GF-D8 (cell line): ENCODE data around the gene SLAMF6.

ENCODE experiments used
- DNase-seq: peaks from one replicate; lab custom pipeline; 2025; lab: John Stamatoyannopoulos, UW

SLAMF6 gene

GRCh38 chr1:160467576-160467975 lies 55.5 kb downstream of the SLAMF6 start:
- DNase-seq: no peak

GRCh38 chr1:160466961-160467360 lies 56.1 kb downstream of the SLAMF6 start:
- DNase-seq: no peak

GRCh38 chr1:160465123-160465522 lies 57.9 kb downstream of the SLAMF6 start:
- no peak for DNase-seq

- no peak for DNase-seq
These were observed 62.3 kb downstream of the SLAMF6 start for GRCh38 chr1:160460683-160461287.

- no peak for DNase-seq
These were observed 62.8 kb downstream of the SLAMF6 start for GRCh38 chr1:160460214-160460642.

- no peak for DNase-seq
These were observed 63.4 kb downstream of the SLAMF6 start for GRCh38 chr1:160459687-160460086.

- no peak for DNase-seq
These were observed 64.0 kb downstream of the SLAMF6 start for GRCh38 chr1:160459056-160459455.

GRCh38 chr1:160455153-160455517 lies 67.9 kb downstream of the SLAMF6 start:
- no peak for DNase-seq

- DNase-seq: no peak
These were observed 68.5 kb downstream of the SLAMF6 start for GRCh38 chr1:160454371-160455152.

GRCh38 chr1:160453443-160453842 lies 69.6 kb downstream of the SLAMF6 start:
- no peak for DNase-seq

GRCh38 chr1:160451859-160452232 lies 71.2 kb downstream of the SLAMF6 start:
- no peak for DNase-seq

GRCh38 chr1:160451119-160451858 lies 71.8 kb downstream of the SLAMF6 start:
- no peak for DNase-seq

- no peak for DNase-seq
These were observed 73.6 kb downstream of the SLAMF6 start for GRCh38 chr1:160449494-160449893.

- no peak for DNase-seq
These were observed 76.0 kb downstream of the SLAMF6 start for GRCh38 chr1:160446945-160447600.

GRCh38 chr1:160439718-160440117 lies 83.3 kb downstream of the SLAMF6 start:
- DNase-seq: no peak

GRCh38 chr1:160438935-160439334 lies 84.1 kb downstream of the SLAMF6 start:
- DNase-seq: no peak

- DNase-seq: no peak
These were observed 84.6 kb downstream of the SLAMF6 start for GRCh38 chr1:160438317-160438918.

GRCh38 chr1:160437432-160438316 lies 85.4 kb downstream of the SLAMF6 start:
- no peak for DNase-seq

- DNase-seq: no peak
These were observed 86.1 kb downstream of the SLAMF6 start for GRCh38 chr1:160436966-160437365.
